GM18909 (cell line): Measurements from ENCODE around the gene SELENOT.

Experiments
- ATAC-seq: cut with Tn5 transposase; IDR thresholded peaks from one replicate; pipeline ENCODE4 v1.9.1; 2021; ENCODE audit warnings: mild to moderate bottlenecking; ENCODE audit not compliant: unreplicated experiment, poor library complexity

SELENOT gene

GRCh38 chr3:150662410-150663200 lies 59.5 kb downstream of the SELENOT start:
- ATAC-seq = no peak

- ATAC-seq = no peak
Measured at GRCh38 chr3:150663461-150663860, 60.3 kb downstream of the SELENOT start.

DNA sequence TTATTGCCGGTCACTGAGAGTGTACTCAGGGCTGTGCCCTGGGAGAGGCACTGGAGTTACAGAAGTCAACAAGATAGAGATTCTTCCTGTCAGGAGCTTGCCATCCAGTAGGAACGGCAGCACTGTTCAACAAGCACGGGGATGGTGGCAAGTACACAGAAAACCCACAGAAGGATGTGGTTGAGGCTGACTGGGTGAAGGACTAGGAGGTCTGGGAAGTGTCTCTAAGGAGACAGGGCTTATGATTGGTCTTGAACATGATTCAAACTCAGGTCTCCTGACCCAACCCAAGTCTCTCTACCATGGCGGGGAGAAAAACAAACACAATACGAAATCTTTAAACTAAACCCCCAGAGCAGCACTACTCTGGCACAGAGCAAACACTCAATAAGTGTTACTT lies 63.0 kb downstream of the SELENOT start:
- no peak for ATAC-seq

GRCh38 chr3:150673966-150674365 lies 70.8 kb downstream of the SELENOT start:
- no peak for ATAC-seq

DNA sequence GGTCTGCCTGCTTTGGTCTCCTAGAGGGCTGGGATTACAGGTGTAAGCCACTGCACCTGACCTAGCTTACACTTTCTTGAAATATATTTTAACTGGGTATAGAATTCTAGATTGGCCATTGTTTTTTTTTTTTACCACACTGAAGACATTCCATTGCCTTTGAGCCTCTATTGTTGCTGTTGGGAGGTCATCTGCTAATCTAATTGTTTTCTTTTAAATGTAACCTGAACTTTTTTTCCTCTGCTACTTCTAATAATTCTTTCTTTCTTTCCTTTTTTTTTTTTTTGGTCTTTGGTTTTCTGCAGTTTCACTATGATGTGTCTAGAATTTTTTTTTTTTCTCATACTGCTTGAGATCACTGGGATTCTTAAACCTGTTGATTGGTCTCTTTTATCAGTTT lies 72.5 kb downstream of the SELENOT start:
- ATAC-seq = no peak
